ENCODE measurements around the gene MCF2L. TPM values are rescaled to one million over a fixed set of nuclear protein-coding genes. Genes with fewer than 3 reads are reported as not detected.

Gene MCF2L
- total RNA-seq, 1 donor, result 8.0 TPM

- no peak for DNase-seq (ENCODE audit: low read depth)
- TF ChIP-seq CTCF (IDR thresholded peaks at IDR 0.05; ENCODE audit: insufficient read depth, low read length), result no peak
- no peak overlapping the region for H3K4me3 ChIP-seq (ENCODE audit: low read depth, low read length)
Observed at GRCh38 chr13:113094410-113094800, 125.4 kb downstream of the MCF2L start.

- H3K4me3 ChIP-seq (ENCODE audit: low read depth, low read length), result no peak overlapping the region
- TF ChIP-seq CTCF (IDR thresholded peaks at IDR 0.05; ENCODE audit: insufficient read depth, low read length), result no peak
- no peak for DNase-seq (ENCODE audit: low read depth)
Observed at GRCh38 chr13:113095146-113096051, 126.4 kb downstream of the MCF2L start.

GRCh38 chr13:113096052-113096744 lies 127.2 kb downstream of the MCF2L start:
- H3K4me3 ChIP-seq (ENCODE audit: low read depth, low read length), result no peak overlapping the region
- DNase-seq (ENCODE audit: low read depth), result no peak
- TF ChIP-seq CTCF (IDR thresholded peaks at IDR 0.05; ENCODE audit: insufficient read depth, low read length), result no peak

- TF ChIP-seq CTCF (IDR thresholded peaks at IDR 0.05; ENCODE audit: insufficient read depth, low read length), result no peak
- H3K4me3 ChIP-seq (ENCODE audit: low read depth, low read length), result no peak overlapping the region
- DNase-seq (ENCODE audit: low read depth), result no peak
Observed at GRCh38 chr13:113096745-113097305, 127.8 kb downstream of the MCF2L start.

GRCh38 chr13:113097651-113098050 lies 128.6 kb downstream of the MCF2L start:
- no peak for DNase-seq (ENCODE audit: low read depth)
- H3K4me3 ChIP-seq (ENCODE audit: low read depth, low read length), result no peak overlapping the region

More at GRCh38 chr13:113097651-113098050, 128.6 kb downstream of the MCF2L start:
- no peak for TF ChIP-seq CTCF (IDR thresholded peaks at IDR 0.05; ENCODE audit: insufficient read depth, low read length)
